GM23338 (cell line): Measurements from ENCODE around the gene NUDT13. TPM values are rescaled to one million over a fixed set of nuclear protein-coding genes. Genes with fewer than 3 reads are reported as not detected.

Source experiments
- ATAC-seq: fragments of 200-7000 bp; cut with Tn5 transposase; 3 replicates; pipeline ENCODE4 v1.9.1; 2020
- DNase-seq: peaks from one replicate; pipeline ENCODE4 v3.0.0-alpha.2; 2015; ENCODE audit warnings: low spot score
- H2AFZ ChIP-seq: fragments of 200-600 bp; sonication (generic); 2 replicates; pipeline ENCODE4 v1.8.0; 2016; ENCODE audit warnings: antibody characterized with exemption, mild to moderate bottlenecking, moderate library complexity
- H3F3A ChIP-seq: fragments of 200-600 bp; sonication (generic); replicated peaks from 2 replicates; pipeline ENCODE4 v1.8.0; 2017; ENCODE audit warnings: antibody characterized with exemption, mixed run types, low read depth
- H3K27ac ChIP-seq: fragments of 200-600 bp; sonication (generic); 2 replicates; pipeline ENCODE4 v1.6.1; 2016; ENCODE audit warnings: low read depth
- H3K27me3 ChIP-seq: fragments of 200-600 bp; sonication (generic); 2 replicates; pipeline ENCODE4 v1.8.0; 2016; ENCODE audit warnings: mild to moderate bottlenecking, mixed run types, moderate library complexity; ENCODE audit not compliant: insufficient read depth
- H3K36me3 ChIP-seq: fragments of 200-600 bp; sonication (generic); 2 replicates; pipeline ENCODE4 v1.8.0; 2016; ENCODE audit warnings: mild to moderate bottlenecking; ENCODE audit not compliant: insufficient read depth
- H3K4me1 ChIP-seq: fragments of 200-600 bp; sonication (generic); 2 replicates; pipeline ENCODE4 v1.8.0; 2016; ENCODE audit warnings: mild to moderate bottlenecking, moderate library complexity; ENCODE audit not compliant: insufficient read depth
- H3K4me2 ChIP-seq: fragments of 200-600 bp; sonication (generic); 2 replicates; pipeline ENCODE4 v1.7.1; 2017; ENCODE audit warnings: mixed run types
- H3K4me3 ChIP-seq: fragments of 200-600 bp; sonication (generic); 2 replicates; pipeline ENCODE4 v1.6.1; 2016; ENCODE audit warnings: mixed run types
- H3K79me2 ChIP-seq: fragments of 200-600 bp; sonication (generic); replicated peaks from 2 replicates; pipeline ENCODE4 v1.8.0; 2017; ENCODE audit warnings: mild to moderate bottlenecking; ENCODE audit not compliant: insufficient read depth
- H3K9me2 ChIP-seq: fragments of 200-600 bp; sonication (generic); 2 replicates; pipeline ENCODE4 v1.8.0; 2017; ENCODE audit not compliant: insufficient read depth
- H4K20me1 ChIP-seq: fragments of 200-600 bp; sonication (generic); replicated peaks from 2 replicates; pipeline ENCODE4 v1.8.0; 2017; ENCODE audit warnings: mild to moderate bottlenecking; ENCODE audit not compliant: insufficient read depth
- H3K27ac Mint-ChIP-seq: 2 replicates; pipeline ENCODE4 v1.8.0; 2020; ENCODE audit warnings: inconsistent platforms, mild to moderate bottlenecking, moderate library complexity, mixed read lengths
- H3K27me3 Mint-ChIP-seq: 3 replicates; pipeline ENCODE4 v1.8.0; 2022; ENCODE audit warnings: low read depth, mild to moderate bottlenecking, moderate library complexity, mixed read lengths, inconsistent platforms; ENCODE audit not compliant: insufficient read depth, poor library complexity
- H3K36me3 Mint-ChIP-seq: 3 replicates; pipeline ENCODE4 v1.8.0; 2021; ENCODE audit warnings: low read depth, mild to moderate bottlenecking, inconsistent platforms, moderate library complexity, mixed read lengths
- H3K4me1 Mint-ChIP-seq: 3 replicates; pipeline ENCODE4 v1.8.0; 2020; ENCODE audit warnings: mild to moderate bottlenecking, inconsistent platforms, mixed read lengths
- H3K4me3 Mint-ChIP-seq: 3 replicates; pipeline ENCODE4 v1.8.0; 2021; ENCODE audit warnings: moderate library complexity, mild to moderate bottlenecking, inconsistent platforms, mixed read lengths
- H3K9me3 Mint-ChIP-seq: 3 replicates; pipeline ENCODE4 v1.8.0; 2020; ENCODE audit warnings: moderate library complexity, mild to moderate bottlenecking, inconsistent platforms, mixed read lengths
- CREB1 ChIP-seq: fragments of 250-450 bp; sonication (Bioruptor Pico); IDR thresholded peaks from 2 replicates; pipeline ENCODE4 v1.5.0; 2020; ENCODE audit warnings: low read depth, mild to moderate bottlenecking, moderate library complexity
- ETS1 ChIP-seq: IDR thresholded peaks from 2 replicates; pipeline ENCODE4 v1.6.1; 2016; ENCODE audit warnings: antibody characterized with exemption
- EZH2phosphoT487 ChIP-seq: fragments of 200-600 bp; sonication (generic); IDR thresholded peaks from one replicate; pipeline ENCODE4 v1.8.1; 2018; ENCODE audit warnings: antibody characterized with exemption; ENCODE audit not compliant: unreplicated experiment
- JUNB ChIP-seq: IDR thresholded peaks from one replicate; pipeline ENCODE4 v1.6.1; 2016; ENCODE audit warnings: antibody characterized with exemption; ENCODE audit not compliant: unreplicated experiment
- POLR2AphosphoS5 ChIP-seq: IDR thresholded peaks from 2 replicates; pipeline ENCODE4 v1.6.1; 2016; ENCODE audit warnings: antibody characterized with exemption, low read depth
- STAT1 ChIP-seq: IDR thresholded peaks from one replicate; pipeline ENCODE4 v1.6.1; 2016; ENCODE audit warnings: antibody characterized with exemption; ENCODE audit not compliant: unreplicated experiment
- ZNF114 ChIP-seq: fragments of 250-450 bp; sonication (Bioruptor Pico); IDR thresholded peaks from 2 replicates; pipeline ENCODE4 v1.5.0; 2020; ENCODE audit warnings: mild to moderate bottlenecking, moderate library complexity
- ZNF331 ChIP-seq: fragments of 250-450 bp; sonication (Bioruptor Pico); IDR thresholded peaks from 2 replicates; pipeline ENCODE4 v1.5.0; 2020; ENCODE audit warnings: low read depth, mild to moderate bottlenecking, moderate library complexity
- ZNF462 ChIP-seq: fragments of 250-450 bp; sonication (Bioruptor Pico); IDR thresholded peaks from 2 replicates; pipeline ENCODE4 v1.5.0; 2020; ENCODE audit warnings: mild to moderate bottlenecking, moderate library complexity
- polyA plus RNA-seq: library from polyadenylated mRNA; unstranded; fragments of >200 nt; fragmentation: Nextera tagmentation; extraction: Ambion mirVana; gene quantifications from 2 replicates; pipeline ENCODE4 v1.2.1, GENCODE V29; 2016
- total RNA-seq: library from RNA; depleted of rRNA; stranded (reverse); fragments of >200 nt; shearing (Covaris generic); gene quantifications from 2 replicates; pipeline ENCODE4 v1.2.3, GENCODE V29; 2014

The NUDT13 gene
- total and polyA plus RNA-seq, 2 experiments from 2014 or later, result 1.4 to 2.2 TPM

- TF ChIP-seq ZNF462 (CRISPR knock-in tag) (no peak), ZNF114 (CRISPR knock-in tag) (no peak), JUNB (no peak)
Observed at GRCh38 chr10:73113551-73113950, 3.3 kb downstream of the NUDT13 start (continued).

- ATAC-seq, result no peak
- Histone ChIP-seq H3K36me3 (no peaks in the 10 kb centered on the region), H3K4me2 (no peak overlapping the region), H3K79me2 (no peaks in the 10 kb centered on the region), H3K4me1 (peaks cover 3% of the 10 kb centered on the region; the same call in 1 of the 2 replicates), H3F3A (no peaks in the 10 kb centered on the region), H3K4me3 (no peak overlapping the region), H2AFZ (no peak overlapping the region), H3K9me2 (no peaks in the 10 kb centered on the region), H3K27me3 (no peaks in the 10 kb centered on the region), H4K20me1 (no peaks in the 10 kb centered on the region), H3K27ac (no peak overlapping the region)
- peaks cover 4% of the 10 kb centered on the region for H3K27me3 Mint-ChIP-seq
- no peak for DNase-seq
- no peaks in the 10 kb centered on the region for H3K9me3 Mint-ChIP-seq
- H3K27ac Mint-ChIP-seq, result no peak overlapping the region
- no peak overlapping the region for H3K4me3 Mint-ChIP-seq
- peaks cover 7% of the 10 kb centered on the region; the same call in 2 of the 3 replicates for H3K4me1 Mint-ChIP-seq
- peaks cover 7% of the 10 kb centered on the region; the same call in 2 of the 3 replicates for H3K36me3 Mint-ChIP-seq
- TF ChIP-seq ZNF331 (CRISPR knock-in tag) (no peak), ETS1 (no peak), CREB1 (CRISPR knock-in tag) (no peak), ZNF114 (CRISPR knock-in tag) (no peak), EZH2phosphoT487 (no peak), ZNF462 (CRISPR knock-in tag) (no peak), POLR2AphosphoS5 (no peak), STAT1 (no peak)
Observed at GRCh38 chr10:73116017-73116416, 5.8 kb downstream of the NUDT13 start.
